ENCODE results near the gene GP9. TPM values are rescaled to one million over a fixed set of nuclear protein-coding genes. Genes with fewer than 3 reads are reported as not detected.

The GP9 gene
- total RNA-seq (2014; rRNA removed; shearing (Covaris generic); ENCODE audit: low replicate concordance): not detected in 2 replicates

- H3K9ac ChIP-seq (ENCODE audit: low read length): no peak within 1 kb of the TSS
- no peak for DNase-seq
- no peak within 1 kb of the TSS for H3K4me3 ChIP-seq (ENCODE audit: low read length)
- peaks cover 8% of the 10 kb centered on the region for H3K4me1 ChIP-seq (ENCODE audit: low read length)
- no peak within 1 kb of the TSS for H3K4me2 ChIP-seq (ENCODE audit: low read depth, low read length, poor library complexity, severe bottlenecking)
- no peaks in the 10 kb centered on the region for H3K9me2 ChIP-seq (replicated peaks; ENCODE audit: insufficient read depth, low read length)
- no peaks in the 10 kb centered on the region for H3K27me3 ChIP-seq (ENCODE audit: low read length)
- H2AFZ ChIP-seq (ENCODE audit: low read length): no peak within 1 kb of the TSS
- H3K79me2 ChIP-seq (ENCODE audit: low read length): no peaks in the 10 kb centered on the region
- H3K9me3 ChIP-seq (ENCODE audit: low read length): no peaks in the 10 kb centered on the region
- H3K36me3 ChIP-seq (ENCODE audit: insufficient read depth, low read length): no peaks in the 10 kb centered on the region
- no peak within 1 kb of the TSS for H3K27ac ChIP-seq (ENCODE audit: low read length)
- H4K20me1 ChIP-seq (ENCODE audit: insufficient read depth, low read depth, low read length): no peaks in the 10 kb centered on the region
Observed at GRCh38 chr3:129060276-129061022, at the start of gene GP9. Gene GP9, plus strand, starts transcription at chr3:129060779. Its CDS starts 961 bp downstream, at chr3:129061740.

- H3K36me3 ChIP-seq (ENCODE audit: insufficient read depth, low read length): no peaks in the 10 kb centered on the region
- no peak for DNase-seq
- H3K9me2 ChIP-seq (replicated peaks; ENCODE audit: insufficient read depth, low read length): no peaks in the 10 kb centered on the region
- H3K27ac ChIP-seq (ENCODE audit: low read length): no peak overlapping the region
- no peaks in the 10 kb centered on the region for H4K20me1 ChIP-seq (ENCODE audit: insufficient read depth, low read depth, low read length)
- no peak overlapping the region for H3K4me2 ChIP-seq (ENCODE audit: low read depth, low read length, poor library complexity, severe bottlenecking)
- no peak overlapping the region for H3K4me3 ChIP-seq (ENCODE audit: low read length)
- no peaks in the 10 kb centered on the region for H3K79me2 ChIP-seq (ENCODE audit: low read length)
- H2AFZ ChIP-seq (ENCODE audit: low read length): no peak overlapping the region
- H3K4me1 ChIP-seq (ENCODE audit: low read length): peaks cover 14% of the 10 kb centered on the region
- H3K9ac ChIP-seq (ENCODE audit: low read length): no peak overlapping the region
- H3K9me3 ChIP-seq (ENCODE audit: low read length): no peaks in the 10 kb centered on the region
- no peaks in the 10 kb centered on the region for H3K27me3 ChIP-seq (ENCODE audit: low read length)
Observed at GRCh38 chr3:129013491-129013891, 47.1 kb upstream of the GP9 start.

GRCh38 chr3:129014148-129014547 lies 46.4 kb upstream of the GP9 start:
- H3K4me3 ChIP-seq (ENCODE audit: low read length): no peak overlapping the region

GRCh38 chr3:129014793-129015345 lies 45.7 kb upstream of the GP9 start:
- Histone ChIP-seq H3K4me1 (ENCODE audit: low read length) (peaks cover 14% of the 10 kb centered on the region), H3K9ac (ENCODE audit: low read length) (no peak overlapping the region), H2AFZ (ENCODE audit: low read length) (no peak overlapping the region), H3K4me2 (ENCODE audit: low read depth, low read length, poor library complexity, severe bottlenecking) (no peak overlapping the region), H3K27me3 (ENCODE audit: low read length) (no peaks in the 10 kb centered on the region), H3K27ac (ENCODE audit: low read length) (no peak overlapping the region), H3K9me3 (ENCODE audit: low read length) (no peaks in the 10 kb centered on the region), H3K79me2 (ENCODE audit: low read length) (no peaks in the 10 kb centered on the region), H3K4me3 (ENCODE audit: low read length) (no peak overlapping the region), H3K9me2 (replicated peaks; ENCODE audit: insufficient read depth, low read length) (no peaks in the 10 kb centered on the region), H4K20me1 (ENCODE audit: insufficient read depth, low read depth, low read length) (no peaks in the 10 kb centered on the region), H3K36me3 (ENCODE audit: insufficient read depth, low read length) (no peaks in the 10 kb centered on the region)
- no peak for DNase-seq

More at GRCh38 chr3:129014148-129014547, 46.4 kb upstream of the GP9 start:
- Histone ChIP-seq H4K20me1 (ENCODE audit: insufficient read depth, low read depth, low read length) (no peaks in the 10 kb centered on the region), H3K79me2 (ENCODE audit: low read length) (no peaks in the 10 kb centered on the region), H2AFZ (ENCODE audit: low read length) (no peak overlapping the region), H3K4me1 (ENCODE audit: low read length) (peaks cover 14% of the 10 kb centered on the region), H3K27ac (ENCODE audit: low read length) (no peak overlapping the region), H3K9me3 (ENCODE audit: low read length) (no peaks in the 10 kb centered on the region), H3K36me3 (ENCODE audit: insufficient read depth, low read length) (no peaks in the 10 kb centered on the region), H3K9ac (ENCODE audit: low read length) (no peak overlapping the region), H3K27me3 (ENCODE audit: low read length) (no peaks in the 10 kb centered on the region), H3K4me2 (ENCODE audit: low read depth, low read length, poor library complexity, severe bottlenecking) (no peak overlapping the region), H3K9me2 (replicated peaks; ENCODE audit: insufficient read depth, low read length) (no peaks in the 10 kb centered on the region)
- DNase-seq: no peak

GRCh38 chr3:129015388-129016105 lies 45.0 kb upstream of the GP9 start:
- Histone ChIP-seq H4K20me1 (ENCODE audit: insufficient read depth, low read depth, low read length) (no peaks in the 10 kb centered on the region), H3K4me2 (ENCODE audit: low read depth, low read length, poor library complexity, severe bottlenecking) (no peak overlapping the region), H3K27me3 (ENCODE audit: low read length) (no peaks in the 10 kb centered on the region), H3K9me2 (replicated peaks; ENCODE audit: insufficient read depth, low read length) (no peaks in the 10 kb centered on the region), H3K79me2 (ENCODE audit: low read length) (no peaks in the 10 kb centered on the region), H2AFZ (ENCODE audit: low read length) (no peak overlapping the region), H3K4me1 (ENCODE audit: low read length) (peaks cover 14% of the 10 kb centered on the region), H3K36me3 (ENCODE audit: insufficient read depth, low read length) (no peaks in the 10 kb centered on the region), H3K9ac (ENCODE audit: low read length) (no peak overlapping the region), H3K27ac (ENCODE audit: low read length) (no peak overlapping the region), H3K4me3 (ENCODE audit: low read length) (no peak overlapping the region), H3K9me3 (ENCODE audit: low read length) (no peaks in the 10 kb centered on the region)
- no peak for DNase-seq

- Histone ChIP-seq H3K9me2 (replicated peaks; ENCODE audit: insufficient read depth, low read length) (no peaks in the 10 kb centered on the region), H3K4me3 (ENCODE audit: low read length) (no peak overlapping the region), H3K4me2 (ENCODE audit: low read depth, low read length, poor library complexity, severe bottlenecking) (no peak overlapping the region), H3K9me3 (ENCODE audit: low read length) (no peaks in the 10 kb centered on the region), H3K79me2 (ENCODE audit: low read length) (no peaks in the 10 kb centered on the region), H2AFZ (ENCODE audit: low read length) (no peak overlapping the region; the same call in 1 of the 2 replicates), H4K20me1 (ENCODE audit: insufficient read depth, low read depth, low read length) (no peaks in the 10 kb centered on the region), H3K9ac (ENCODE audit: low read length) (no peak overlapping the region), H3K27ac (ENCODE audit: low read length) (no peak overlapping the region), H3K4me1 (ENCODE audit: low read length) (peaks cover 14% of the 10 kb centered on the region), H3K27me3 (ENCODE audit: low read length) (no peaks in the 10 kb centered on the region), H3K36me3 (ENCODE audit: insufficient read depth, low read length) (no peaks in the 10 kb centered on the region)
- DNase-seq: peak; percentile 77
Observed at GRCh38 chr3:129016356-129016719, 44.2 kb upstream of the GP9 start.

GRCh38 chr3:129016720-129017483 lies 43.7 kb upstream of the GP9 start:
- H3K4me3 ChIP-seq (ENCODE audit: low read length): no peak overlapping the region
- no peaks in the 10 kb centered on the region for H4K20me1 ChIP-seq (ENCODE audit: insufficient read depth, low read depth, low read length)
- no peak overlapping the region for H3K9ac ChIP-seq (ENCODE audit: low read length)
- H3K79me2 ChIP-seq (ENCODE audit: low read length): no peaks in the 10 kb centered on the region
- DNase-seq: no peak
- H3K27me3 ChIP-seq (ENCODE audit: low read length): no peaks in the 10 kb centered on the region
- H3K9me3 ChIP-seq (ENCODE audit: low read length): no peaks in the 10 kb centered on the region
- H3K36me3 ChIP-seq (ENCODE audit: insufficient read depth, low read length): no peaks in the 10 kb centered on the region
- no peaks in the 10 kb centered on the region for H3K9me2 ChIP-seq (replicated peaks; ENCODE audit: insufficient read depth, low read length)
- H3K4me1 ChIP-seq (ENCODE audit: low read length): peaks cover 12% of the 10 kb centered on the region
- H3K4me2 ChIP-seq (ENCODE audit: low read depth, low read length, poor library complexity, severe bottlenecking): no peak overlapping the region
- no peak overlapping the region for H3K27ac ChIP-seq (ENCODE audit: low read length)
- no peak overlapping the region; the same call in 1 of the 2 replicates for H2AFZ ChIP-seq (ENCODE audit: low read length)

- H3K27ac ChIP-seq (ENCODE audit: low read length): no peak overlapping the region
- no peaks in the 10 kb centered on the region for H4K20me1 ChIP-seq (ENCODE audit: insufficient read depth, low read depth, low read length)
- no peaks in the 10 kb centered on the region for H3K9me2 ChIP-seq (replicated peaks; ENCODE audit: insufficient read depth, low read length)
- no peak for DNase-seq
- no peak overlapping the region for H2AFZ ChIP-seq (ENCODE audit: low read length)
- H3K27me3 ChIP-seq (ENCODE audit: low read length): no peaks in the 10 kb centered on the region
- H3K9me3 ChIP-seq (ENCODE audit: low read length): no peaks in the 10 kb centered on the region
- no peak overlapping the region for H3K9ac ChIP-seq (ENCODE audit: low read length)
- no peaks in the 10 kb centered on the region for H3K36me3 ChIP-seq (ENCODE audit: insufficient read depth, low read length)
- H3K4me2 ChIP-seq (ENCODE audit: low read depth, low read length, poor library complexity, severe bottlenecking): no peak overlapping the region
- peaks cover 12% of the 10 kb centered on the region for H3K4me1 ChIP-seq (ENCODE audit: low read length)
- no peak overlapping the region for H3K4me3 ChIP-seq (ENCODE audit: low read length)
- no peaks in the 10 kb centered on the region for H3K79me2 ChIP-seq (ENCODE audit: low read length)
Observed at GRCh38 chr3:129017484-129017899, 43.1 kb upstream of the GP9 start.

Data from Karpas-422 (cell line).